Ishikawa (cell line): ENCODE results near the gene ORAI2.

ENCODE experiments used
- CEBPB ChIP-seq: IDR thresholded peaks from 2 replicates; pipeline ENCODE4 v1.6.1; 2012
- CREB1 ChIP-seq: IDR thresholded peaks from 2 replicates; pipeline ENCODE4 v1.6.1; 2012; ENCODE audit warnings: low read depth
- EGR1 ChIP-seq: IDR thresholded peaks from 2 replicates; pipeline ENCODE4 v1.6.1; 2012
- EP300 ChIP-seq: IDR thresholded peaks from 2 replicates; pipeline ENCODE4 v1.6.1; 2012; ENCODE audit warnings: borderline replicate concordance
- FOXM1 ChIP-seq: IDR thresholded peaks from 2 replicates; pipeline ENCODE4 v1.6.1; 2012; ENCODE audit warnings: low read depth, borderline replicate concordance
- NFIC ChIP-seq: IDR thresholded peaks from 2 replicates; pipeline ENCODE4 v1.6.1; 2012
- RAD21 ChIP-seq: IDR thresholded peaks from 2 replicates; pipeline ENCODE4 v1.6.1; 2012; ENCODE audit warnings: low read depth
- TAF1 ChIP-seq: IDR thresholded peaks from 2 replicates; pipeline ENCODE4 v1.6.1; 2012; ENCODE audit warnings: low read depth, mild to moderate bottlenecking
- TCF12 ChIP-seq: IDR thresholded peaks from 2 replicates; pipeline ENCODE4 v1.6.1; 2012; ENCODE audit warnings: low read depth
- TEAD4 ChIP-seq: IDR thresholded peaks from 2 replicates; pipeline ENCODE4 v1.6.1; 2012
- YY1 ChIP-seq: IDR thresholded peaks from 2 replicates; pipeline ENCODE4 v1.6.1; 2012; ENCODE audit warnings: low read depth
- ZBTB7A ChIP-seq: IDR thresholded peaks from 2 replicates; pipeline ENCODE4 v1.6.1; 2012; ENCODE audit warnings: low read depth
- TF ChIP-seq, protein P1 (sequence below): IDR thresholded peaks from 2 replicates; pipeline ENCODE4 v1.6.1; 2012
- TF ChIP-seq, protein P2 (sequence below): IDR thresholded peaks from 2 replicates; pipeline ENCODE4 v1.6.1; 2012
- TF ChIP-seq, protein P3 (sequence below): IDR thresholded peaks from 2 replicates; pipeline ENCODE4 v1.6.1; 2012; ENCODE audit warnings: low read depth, mild to moderate bottlenecking

ORAI2 gene

DNA sequence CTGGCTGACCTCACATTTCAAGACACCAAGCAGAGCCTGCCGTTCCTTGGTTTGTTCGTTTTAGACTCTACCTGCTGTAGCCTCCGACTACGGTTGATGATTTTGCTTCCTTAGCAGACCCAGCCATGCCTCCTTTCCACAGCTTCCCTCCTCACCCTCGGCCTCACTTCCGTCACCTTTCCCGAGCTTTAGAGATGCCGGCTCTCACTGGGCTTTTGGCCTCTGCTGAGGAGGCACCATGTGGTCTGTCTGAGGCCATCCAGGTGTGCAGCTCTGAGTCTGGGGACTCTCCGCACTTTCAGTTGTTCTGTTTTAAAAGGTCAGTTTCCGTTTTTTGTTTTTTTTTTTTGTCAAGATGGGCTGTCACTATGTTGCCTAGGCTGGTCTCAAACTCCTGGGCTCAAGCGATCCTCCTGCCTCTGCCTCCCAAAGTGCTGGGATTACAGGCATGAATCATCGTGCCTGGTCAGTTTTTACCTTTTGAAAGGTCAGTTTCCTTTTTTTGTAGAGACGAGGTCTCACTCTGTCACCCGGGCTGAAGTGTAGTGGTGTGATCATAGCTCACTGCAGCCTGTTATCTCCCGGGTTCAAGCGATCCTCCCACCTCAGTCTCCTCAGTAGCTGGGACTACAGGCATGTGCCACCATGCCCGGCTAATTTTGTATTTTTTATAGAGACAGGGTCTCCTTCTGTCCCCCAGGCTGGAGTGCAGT lies 11.7 kb downstream of the ORAI2 start:
- TF ChIP-seq, protein P1, sequence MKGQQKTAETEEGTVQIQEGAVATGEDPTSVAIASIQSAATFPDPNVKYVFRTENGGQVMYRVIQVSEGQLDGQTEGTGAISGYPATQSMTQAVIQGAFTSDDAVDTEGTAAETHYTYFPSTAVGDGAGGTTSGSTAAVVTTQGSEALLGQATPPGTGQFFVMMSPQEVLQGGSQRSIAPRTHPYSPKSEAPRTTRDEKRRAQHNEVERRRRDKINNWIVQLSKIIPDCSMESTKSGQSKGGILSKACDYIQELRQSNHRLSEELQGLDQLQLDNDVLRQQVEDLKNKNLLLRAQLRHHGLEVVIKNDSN, result no peak
- TF ChIP-seq TAF1 (no peak), ZBTB7A (no peak), EP300 (no peak)

DNA sequence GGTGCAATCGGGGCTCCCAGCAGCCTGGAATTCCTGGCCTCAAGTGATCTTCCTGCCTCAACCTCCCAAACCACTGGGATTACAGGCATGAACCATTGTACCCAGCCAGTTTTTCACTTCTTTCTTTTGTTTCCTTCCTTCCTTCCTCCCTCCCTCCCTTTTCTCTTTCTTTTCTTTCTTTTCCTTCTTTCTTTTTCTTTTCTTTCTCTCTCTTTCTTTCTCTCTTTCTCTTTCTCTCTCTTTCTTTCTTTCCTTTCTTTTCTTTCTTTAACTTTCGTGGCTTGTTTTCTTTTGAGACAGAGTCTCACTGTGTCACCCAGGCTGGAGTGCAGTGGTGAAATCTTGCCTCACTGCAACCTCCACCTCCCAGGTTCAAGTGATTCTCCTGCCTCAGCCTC lies 12.3 kb downstream of the ORAI2 start:
- TF ChIP-seq ZBTB7A, result no peak
- no peak for TF ChIP-seq RAD21
- no peak for TF ChIP-seq EGR1
- no peak for TF ChIP-seq TAF1
- TF ChIP-seq YY1, result no peak
- no peak for TF ChIP-seq FOXM1
- TF ChIP-seq CEBPB, result no peak
- TF ChIP-seq TCF12, result no peak
- TF ChIP-seq, protein P2, sequence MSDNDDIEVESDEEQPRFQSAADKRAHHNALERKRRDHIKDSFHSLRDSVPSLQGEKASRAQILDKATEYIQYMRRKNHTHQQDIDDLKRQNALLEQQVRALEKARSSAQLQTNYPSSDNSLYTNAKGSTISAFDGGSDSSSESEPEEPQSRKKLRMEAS, result no peak
- TF ChIP-seq TEAD4, result no peak
- TF ChIP-seq, protein P3, sequence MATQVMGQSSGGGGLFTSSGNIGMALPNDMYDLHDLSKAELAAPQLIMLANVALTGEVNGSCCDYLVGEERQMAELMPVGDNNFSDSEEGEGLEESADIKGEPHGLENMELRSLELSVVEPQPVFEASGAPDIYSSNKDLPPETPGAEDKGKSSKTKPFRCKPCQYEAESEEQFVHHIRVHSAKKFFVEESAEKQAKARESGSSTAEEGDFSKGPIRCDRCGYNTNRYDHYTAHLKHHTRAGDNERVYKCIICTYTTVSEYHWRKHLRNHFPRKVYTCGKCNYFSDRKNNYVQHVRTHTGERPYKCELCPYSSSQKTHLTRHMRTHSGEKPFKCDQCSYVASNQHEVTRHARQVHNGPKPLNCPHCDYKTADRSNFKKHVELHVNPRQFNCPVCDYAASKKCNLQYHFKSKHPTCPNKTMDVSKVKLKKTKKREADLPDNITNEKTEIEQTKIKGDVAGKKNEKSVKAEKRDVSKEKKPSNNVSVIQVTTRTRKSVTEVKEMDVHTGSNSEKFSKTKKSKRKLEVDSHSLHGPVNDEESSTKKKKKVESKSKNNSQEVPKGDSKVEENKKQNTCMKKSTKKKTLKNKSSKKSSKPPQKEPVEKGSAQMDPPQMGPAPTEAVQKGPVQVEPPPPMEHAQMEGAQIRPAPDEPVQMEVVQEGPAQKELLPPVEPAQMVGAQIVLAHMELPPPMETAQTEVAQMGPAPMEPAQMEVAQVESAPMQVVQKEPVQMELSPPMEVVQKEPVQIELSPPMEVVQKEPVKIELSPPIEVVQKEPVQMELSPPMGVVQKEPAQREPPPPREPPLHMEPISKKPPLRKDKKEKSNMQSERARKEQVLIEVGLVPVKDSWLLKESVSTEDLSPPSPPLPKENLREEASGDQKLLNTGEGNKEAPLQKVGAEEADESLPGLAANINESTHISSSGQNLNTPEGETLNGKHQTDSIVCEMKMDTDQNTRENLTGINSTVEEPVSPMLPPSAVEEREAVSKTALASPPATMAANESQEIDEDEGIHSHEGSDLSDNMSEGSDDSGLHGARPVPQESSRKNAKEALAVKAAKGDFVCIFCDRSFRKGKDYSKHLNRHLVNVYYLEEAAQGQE, result no peak
- no peak for TF ChIP-seq NFIC
- TF ChIP-seq EP300, result no peak
- TF ChIP-seq, protein P1, result no peak
- TF ChIP-seq CREB1, result no peak

DNA sequence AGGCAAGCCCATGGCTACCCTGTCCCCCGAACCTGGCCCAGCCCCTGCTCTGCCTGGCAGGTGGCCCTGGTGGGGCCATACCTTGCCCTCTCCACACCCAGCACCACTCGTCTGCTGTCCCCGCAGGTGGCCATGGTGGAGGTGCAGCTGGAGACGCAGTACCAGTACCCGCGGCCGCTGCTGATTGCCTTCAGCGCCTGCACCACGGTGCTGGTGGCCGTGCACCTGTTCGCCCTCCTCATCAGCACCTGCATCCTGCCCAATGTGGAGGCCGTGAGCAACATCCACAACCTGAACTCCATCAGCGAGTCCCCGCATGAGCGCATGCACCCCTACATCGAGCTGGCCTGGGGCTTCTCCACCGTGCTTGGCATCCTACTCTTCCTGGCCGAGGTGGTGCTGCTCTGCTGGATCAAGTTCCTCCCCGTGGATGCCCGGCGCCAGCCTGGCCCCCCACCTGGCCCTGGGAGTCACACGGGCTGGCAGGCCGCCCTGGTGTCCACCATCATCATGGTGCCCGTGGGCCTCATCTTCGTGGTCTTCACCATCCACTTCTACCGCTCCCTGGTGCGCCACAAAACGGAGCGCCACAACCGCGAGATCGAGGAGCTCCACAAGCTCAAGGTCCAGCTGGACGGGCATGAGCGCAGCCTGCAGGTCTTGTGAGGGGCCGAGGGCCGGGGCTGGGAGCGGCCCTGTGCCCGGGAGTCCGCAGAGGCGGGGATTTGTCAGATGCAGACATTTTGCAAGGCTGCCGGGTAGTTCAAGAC lies 13.2 kb downstream of the ORAI2 start:
- TF ChIP-seq, protein P2, result no peak
- TF ChIP-seq, protein P3, result no peak
- TF ChIP-seq, protein P1, result no peak
- TF ChIP-seq EP300 (no peak), TEAD4 (no peak), FOXM1 (no peak), NFIC (no peak), TAF1 (no peak), ZBTB7A (no peak)

DNA sequence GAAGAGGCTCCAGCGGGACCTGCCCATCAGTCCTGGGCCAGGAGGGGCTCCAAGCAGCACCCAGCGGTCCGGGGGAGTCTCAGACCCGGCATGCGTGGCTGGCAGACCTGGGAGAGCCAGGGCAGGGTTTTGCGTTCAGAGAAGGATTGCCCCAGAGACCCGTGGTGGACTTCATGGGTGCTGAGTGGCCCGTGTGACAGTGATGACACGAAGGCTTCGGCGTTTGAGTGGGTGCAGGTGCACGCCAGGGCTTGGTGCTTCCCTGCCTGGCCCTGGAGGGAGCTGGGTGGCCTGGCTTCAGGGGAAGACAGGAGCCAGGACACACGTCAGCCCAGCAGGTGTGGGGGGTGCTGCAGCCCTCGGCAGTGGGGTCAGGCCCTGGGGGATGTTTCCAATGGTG lies 13.9 kb downstream of the ORAI2 start:
- TF ChIP-seq, protein P2, result no peak
- no peak for TF ChIP-seq EGR1
- no peak for TF ChIP-seq CEBPB
- no peak for TF ChIP-seq YY1
- no peak for TF ChIP-seq ZBTB7A
- TF ChIP-seq NFIC, result no peak
- TF ChIP-seq TAF1, result no peak
- TF ChIP-seq EP300, result no peak
- TF ChIP-seq, protein P3, result no peak
- no peak for TF ChIP-seq TCF12
- TF ChIP-seq FOXM1, result no peak
- TF ChIP-seq TEAD4, result no peak
- no peak for TF ChIP-seq RAD21
- no peak for TF ChIP-seq CREB1
- TF ChIP-seq, protein P1, result no peak
